ENCODE measurements around the gene FABP2.
"Not testable (repeated sequence)": the region's sequence is repeated elsewhere in the genome, so short reads cannot be mapped to it uniquely, and the experiment has no call there.

Gene FABP2

GRCh38 chr4:119310826-119311225, 11.1 kb downstream of the FABP2 start:
- no peak for DNase-seq

GRCh38 chr4:119307606-119308005, 14.3 kb downstream of the FABP2 start:
- DNase-seq = no peak

- no peak for DNase-seq
Measured at GRCh38 chr4:119304431-119304830, 17.5 kb downstream of the FABP2 start.

- no peak for DNase-seq
Measured at GRCh38 chr4:119303587-119304305, 18.2 kb downstream of the FABP2 start.

- DNase-seq = no peak
Measured at GRCh38 chr4:119302073-119302832, 19.7 kb downstream of the FABP2 start.

- DNase-seq = no peak
Measured at GRCh38 chr4:119300101-119300978, 21.6 kb downstream of the FABP2 start.

- DNase-seq = no peak
Measured at GRCh38 chr4:119299741-119300100, 22.2 kb downstream of the FABP2 start.

GRCh38 chr4:119299260-119299671, 22.7 kb downstream of the FABP2 start:
- no peak for DNase-seq

GRCh38 chr4:119297795-119298194, 24.1 kb downstream of the FABP2 start:
- no peak for DNase-seq

GRCh38 chr4:119296356-119296755, 25.6 kb downstream of the FABP2 start:
- no peak for DNase-seq

GRCh38 chr4:119290598-119290997, 31.3 kb downstream of the FABP2 start:
- DNase-seq = no peak

- DNase-seq = no peak
Measured at GRCh38 chr4:119289313-119289712, 32.6 kb downstream of the FABP2 start.

- no peak for DNase-seq
Measured at GRCh38 chr4:119286377-119287002, 35.4 kb downstream of the FABP2 start.

GRCh38 chr4:119284876-119285780, 36.8 kb downstream of the FABP2 start:
- DNase-seq = no peak

- no peak for DNase-seq
Measured at GRCh38 chr4:119281393-119281792, 40.5 kb downstream of the FABP2 start.

GRCh38 chr4:119279945-119280344, 42.0 kb downstream of the FABP2 start:
- DNase-seq = not testable (repeated sequence)

GRCh38 chr4:119279541-119279940, 42.4 kb downstream of the FABP2 start:
- DNase-seq = not testable (repeated sequence)

GRCh38 chr4:119271361-119272085, 50.4 kb downstream of the FABP2 start:
- DNase-seq = no peak

- no peak for DNase-seq
Measured at GRCh38 chr4:119268466-119268865, 53.5 kb downstream of the FABP2 start.
